Transverse colon (tissue), 4 donors: ENCODE data around the gene SELENOV. TPM values are rescaled to one million over a fixed set of nuclear protein-coding genes. Genes with fewer than 3 reads are reported as not detected.

Source experiments
- DNase-seq: peaks from one replicate; pipeline ENCODE4 v3.0.0-alpha.2; 2019
- H3K27ac ChIP-seq, 4 donors: fragments of 200-600 bp; sonication (generic); 2 replicates each; pipeline ENCODE4 v1.5.1; 2016 to 2018; ENCODE audit warnings: inconsistent platforms in 4 of 4
- H3K27me3 ChIP-seq: fragments of 200-600 bp; sonication (generic); 2 replicates; pipeline ENCODE4 v1.5.1; 2017; ENCODE audit warnings: inconsistent platforms
- H3K36me3 ChIP-seq, 4 donors: fragments of 200-600 bp; sonication (generic); 2 replicates each; pipeline ENCODE4 v1.5.1; 2017 to 2019; ENCODE audit warnings: inconsistent platforms in 4 of 4
- H3K4me1 ChIP-seq, 4 donors: fragments of 200-600 bp; sonication (generic); 2 replicates each; pipeline ENCODE4 v1.5.1; 2017 to 2020; ENCODE audit warnings: inconsistent platforms in 4 of 4
- H3K4me3 ChIP-seq, 4 donors: fragments of 200-600 bp; sonication (generic); 1 replicate in 1 of 4; 2 replicates in 3 of 4; pipeline versions ENCODE4 v1.5.1 to v1.6.1; 2017 to 2019; ENCODE audit warnings: inconsistent platforms in 4 of 4
- H3K9me3 ChIP-seq, 2 donors: fragments of 200-600 bp; sonication (generic); 2 replicates each; pipeline ENCODE4 v1.5.1; 2017 to 2019; ENCODE audit warnings: inconsistent platforms in 2 of 2
- CTCF ChIP-seq, 5 experiments: fragments of 200-600 bp in 3 of 5; fragments of 450-650 bp in 2 of 5; sonication (generic) in 3 of 5; IDR thresholded peaks; 1 replicate in 2 of 5; 2 replicates in 3 of 5; pipeline ENCODE4 v1.5.1; 2016 to 2017; ENCODE audit warnings: antibody characterized with exemption in 5 of 5, inconsistent platforms in 3 of 5, mild to moderate bottlenecking in 2 of 5, moderate library complexity in 1 of 5
- EP300 ChIP-seq: sonication (generic); formaldehyde crosslinking; IDR thresholded peaks from one replicate; pipeline ENCODE4 v1.6.1; 2017; ENCODE audit warnings: antibody characterized with exemption, low read depth
- POLR2A ChIP-seq: fragments of 450-650 bp; IDR thresholded peaks from one replicate; pipeline ENCODE4 v1.6.1; 2016; ENCODE audit warnings: antibody characterized with exemption, mild to moderate bottlenecking, moderate library complexity
- POLR2AphosphoS5 ChIP-seq, 3 donors: sonication (generic); formaldehyde crosslinking; IDR thresholded peaks; one replicate each; pipeline ENCODE4 v1.6.1; 2016; ENCODE audit warnings: antibody characterized with exemption in 3 of 3
- WGBS, 2 donors: methylation state at CpG; one replicate each; pipeline ENCODE4 v1.1.5; 2018; ENCODE audit warnings: low coverage in 1 of 2; 5-methylcytosine and 5-hydroxymethylcytosine counted together
- in situ Hi-C, 4 donors: fragments of 200-750 bp; cut with MboI; loops; one replicate each; pipeline versions ENCODE4 v1.15.0 to v1.15.1; 2017; ENCODE audit warnings: low sequenced_read_pairs in 3 of 4, low pct_ligation_motif_present in 1 of 4, low pct_unique_long_range_greater_than_20kb in 1 of 4
- intact Hi-C: fragments of 100-400 bp; cut with DNase I; formaldehyde crosslinking; loops from one replicate; pipeline ENCODE4 v1.15.1; 2023; ENCODE audit warnings: low total_unique reads
- total RNA-seq, 4 donors: library from RNA; depleted of rRNA; stranded (reverse); fragments of >200 nt; gene quantifications; one replicate each; pipeline ENCODE4 v1.1.0, GENCODE V29; 2016

The SELENOV gene
- total RNA-seq, 4 donors from 2014 or later: not detected

DNA sequence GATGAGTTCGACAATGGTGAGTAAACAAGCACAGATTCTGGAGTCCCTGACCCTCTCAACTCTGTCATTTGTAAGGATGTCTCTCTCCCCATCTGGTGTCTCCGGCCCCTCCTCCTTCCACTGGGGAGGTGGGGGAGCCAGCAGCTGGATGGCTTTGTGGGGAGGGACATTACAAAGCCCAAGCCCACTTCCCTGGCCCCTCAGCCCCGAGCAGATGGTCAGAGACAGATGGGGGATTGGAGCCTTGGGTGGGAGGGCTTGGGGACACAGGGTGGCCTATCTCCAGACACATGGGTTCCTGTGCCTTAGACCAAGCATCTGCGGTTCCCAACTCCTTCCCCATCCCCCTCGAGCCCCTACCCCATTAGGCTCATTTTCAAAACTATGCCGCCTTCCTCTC lies 31.8 kb upstream of the SELENOV start:
- 74 to 86% methylated on average over 2 to 6 of the region's 6 CpGs for WGBS, 2 donors
- TF ChIP-seq CTCF (IDR thresholded peaks at IDR 0.05): no peak
- no peak for TF ChIP-seq EP300
- no peak for TF ChIP-seq POLR2AphosphoS5 (IDR thresholded peaks at IDR 0.05)
- TF ChIP-seq POLR2A: no peak
- intact Hi-C loops (no loop called here), in situ Hi-C loops (no loop called here)
- no peak for DNase-seq
- H3K4me1 ChIP-seq: peaks cover 7 to 17% (median 16%) of the 10 kb centered on the region in 4 donors
- H3K27ac ChIP-seq: no peak overlapping the region
- no peaks in the 10 kb centered on the region for H3K9me3 ChIP-seq
- peaks cover 0 to 3% (median 1%) of the 10 kb centered on the region in 4 donors for H3K36me3 ChIP-seq
- H3K27me3 ChIP-seq: no peaks in the 10 kb centered on the region
- H3K4me3 ChIP-seq: no peak overlapping the region

- no peaks in the 10 kb centered on the region for H3K9me3 ChIP-seq
- WGBS, 2 donors: 86% methylated on average over 10 of the region's 10 CpGs; no CpG with 5 or more reads in 1 of the 2 donors
- H3K27ac ChIP-seq: no peak overlapping the region
- DNase-seq: no peak
- intact Hi-C loops: no loop called here
- TF ChIP-seq POLR2AphosphoS5 (IDR thresholded peaks at IDR 0.05) (no peak), EP300 (no peak), POLR2A (no peak), CTCF (IDR thresholded peaks at IDR 0.05) (no peak)
- H3K27me3 ChIP-seq: no peaks in the 10 kb centered on the region
- in situ Hi-C loops: no loop called here
- H3K36me3 ChIP-seq: peaks cover 0 to 34% (median 14%) of the 10 kb centered on the region in 4 donors
- no peaks in the 10 kb centered on the region for H3K4me1 ChIP-seq
- H3K4me3 ChIP-seq: no peak overlapping the region
These were observed 25.2 kb upstream of the SELENOV start for GRCh38 chr19:39489756-39490155.

GRCh38 chr19:39492225-39492624 lies 22.7 kb upstream of the SELENOV start:
- Histone ChIP-seq H3K9me3 (no peaks in the 10 kb centered on the region), H3K27me3 (peaks cover 16% of the 10 kb centered on the region), H3K27ac (no peak overlapping the region), H3K4me3 (no peak overlapping the region), H3K36me3 (peaks cover 0 to 34% (median 14%) of the 10 kb centered on the region in 4 donors), H3K4me1 (no peaks in the 10 kb centered on the region)
- 94 to 100% methylated on average over 1 to 6 of the region's 6 CpGs for WGBS, 2 donors
- DNase-seq: no peak
- no peak for TF ChIP-seq POLR2A
- no peak for TF ChIP-seq CTCF (IDR thresholded peaks at IDR 0.05)
- no peak for TF ChIP-seq POLR2AphosphoS5 (IDR thresholded peaks at IDR 0.05)
- TF ChIP-seq EP300: no peak
- in situ Hi-C loops: no loop called here
- intact Hi-C loops: no loop called here

GRCh38 chr19:39492788-39493187 lies 22.2 kb upstream of the SELENOV start:
- no peaks in the 10 kb centered on the region for H3K9me3 ChIP-seq
- no peak overlapping the region for H3K4me3 ChIP-seq
- intact Hi-C loops (no loop called here), in situ Hi-C loops (no loop called here)
- H3K27me3 ChIP-seq: peaks cover 22% of the 10 kb centered on the region
- no peak overlapping the region for H3K27ac ChIP-seq
- TF ChIP-seq POLR2AphosphoS5 (IDR thresholded peaks at IDR 0.05) (no peak), EP300 (no peak), POLR2A (no peak), CTCF (IDR thresholded peaks at IDR 0.05) (no peak)
- 83 to 85% methylated on average over 2 to 3 of the region's 3 CpGs for WGBS, 2 donors
- DNase-seq: no peak
- H3K4me1 ChIP-seq: peaks cover 2 to 5% (median 3%) of the 10 kb centered on the region in 4 donors
- H3K36me3 ChIP-seq: peaks cover 0 to 34% (median 14%) of the 10 kb centered on the region in 4 donors
